Central memory CD4-positive, alpha-beta T cell (primary cell): Measurements from ENCODE around the gene GPBAR1.
"Not testable (repeated sequence)": the region's sequence is repeated elsewhere in the genome, so short reads cannot be mapped to it uniquely, and the experiment has no call there.

Experiments used
- DNase-seq: peaks from one replicate; pipeline ENCODE4 v3.0.0; 2022

The GPBAR1 gene

DNA sequence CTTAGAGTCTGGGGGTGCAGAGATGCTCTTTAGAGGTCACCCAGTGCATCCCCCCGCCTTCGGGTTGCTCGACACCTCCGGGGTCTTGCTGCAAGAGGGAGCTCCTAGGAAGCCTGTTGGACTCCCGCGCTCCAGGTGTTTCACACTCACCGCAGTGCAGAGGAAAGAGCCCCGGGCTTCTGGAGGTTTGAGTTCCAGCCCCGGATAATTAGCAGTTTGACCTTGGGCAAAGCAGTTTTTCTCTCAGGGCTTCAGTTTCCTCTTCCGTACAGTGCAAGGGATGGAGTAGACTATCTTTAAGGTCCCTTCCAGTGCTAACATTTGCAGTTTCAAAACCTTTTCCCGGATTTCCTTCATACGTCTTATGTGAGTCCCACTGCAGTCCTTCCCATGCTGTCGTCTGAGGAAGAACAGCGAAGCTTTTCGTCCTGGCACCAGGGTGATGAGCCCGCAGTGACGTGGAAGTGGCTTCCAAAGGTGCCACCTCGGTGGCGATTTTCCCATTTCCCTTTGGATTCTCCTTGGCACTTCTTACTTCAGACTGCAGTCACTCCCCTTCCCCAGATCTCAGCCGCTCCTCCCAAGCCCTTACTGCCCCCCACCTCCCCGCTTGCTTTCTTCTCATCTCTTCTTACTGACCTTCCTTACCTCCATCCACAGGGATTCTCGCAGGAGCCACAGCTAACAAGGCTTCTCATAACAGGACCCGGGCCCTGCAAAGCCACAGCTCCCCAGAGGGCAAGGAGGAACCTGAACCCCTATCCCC is 10.1 kb downstream of the GPBAR1 start:
- no peak for DNase-seq

DNA sequence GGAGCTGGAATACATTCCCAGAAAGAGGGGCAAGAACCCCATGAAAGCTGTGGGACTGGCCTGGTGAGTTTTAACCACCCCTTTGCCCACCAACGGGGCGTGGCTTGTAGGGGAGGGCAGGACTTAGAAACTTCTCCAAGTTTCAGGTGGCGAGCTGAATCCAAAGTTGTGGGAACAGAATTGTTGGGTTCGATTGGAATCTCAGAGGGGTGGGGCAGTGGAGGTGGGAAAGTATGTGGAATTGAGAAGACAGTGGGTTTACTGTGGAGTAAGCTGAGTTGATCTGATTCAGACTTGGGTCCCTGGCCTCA is 10.6 kb downstream of the GPBAR1 start:
- DNase-seq = no peak

DNA sequence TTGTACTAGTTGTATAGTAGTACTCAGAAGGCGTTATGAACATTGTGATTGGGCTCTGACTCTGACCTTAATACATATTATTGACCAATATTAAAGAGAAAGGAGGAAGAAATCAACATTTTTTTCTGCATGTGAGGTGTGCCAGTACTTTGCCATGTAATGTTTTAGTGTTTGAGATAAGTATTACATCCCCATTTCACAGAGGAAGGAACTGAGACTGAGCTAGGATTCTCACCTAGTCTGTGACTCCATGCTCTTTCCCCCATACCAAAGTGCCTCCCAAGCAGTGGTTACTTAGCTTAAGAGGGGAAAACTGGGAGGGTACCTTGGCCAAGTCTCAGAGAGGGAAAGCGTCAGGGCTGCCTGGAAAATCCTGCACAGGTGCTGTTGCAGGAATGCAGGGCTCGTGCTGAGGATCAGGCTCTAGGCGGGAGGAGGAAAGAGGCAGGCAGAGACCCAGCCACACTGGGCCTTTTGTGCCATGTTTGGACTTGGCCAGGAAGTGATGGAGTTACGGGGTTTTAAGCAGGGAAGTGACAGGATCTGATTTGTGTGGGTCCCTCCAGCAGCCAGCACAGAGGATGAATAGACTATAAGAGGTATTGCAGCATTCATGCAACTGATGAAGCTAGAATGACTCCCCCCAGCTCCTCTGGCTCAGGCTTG is 11.2 kb downstream of the GPBAR1 start:
- no peak for DNase-seq

DNA sequence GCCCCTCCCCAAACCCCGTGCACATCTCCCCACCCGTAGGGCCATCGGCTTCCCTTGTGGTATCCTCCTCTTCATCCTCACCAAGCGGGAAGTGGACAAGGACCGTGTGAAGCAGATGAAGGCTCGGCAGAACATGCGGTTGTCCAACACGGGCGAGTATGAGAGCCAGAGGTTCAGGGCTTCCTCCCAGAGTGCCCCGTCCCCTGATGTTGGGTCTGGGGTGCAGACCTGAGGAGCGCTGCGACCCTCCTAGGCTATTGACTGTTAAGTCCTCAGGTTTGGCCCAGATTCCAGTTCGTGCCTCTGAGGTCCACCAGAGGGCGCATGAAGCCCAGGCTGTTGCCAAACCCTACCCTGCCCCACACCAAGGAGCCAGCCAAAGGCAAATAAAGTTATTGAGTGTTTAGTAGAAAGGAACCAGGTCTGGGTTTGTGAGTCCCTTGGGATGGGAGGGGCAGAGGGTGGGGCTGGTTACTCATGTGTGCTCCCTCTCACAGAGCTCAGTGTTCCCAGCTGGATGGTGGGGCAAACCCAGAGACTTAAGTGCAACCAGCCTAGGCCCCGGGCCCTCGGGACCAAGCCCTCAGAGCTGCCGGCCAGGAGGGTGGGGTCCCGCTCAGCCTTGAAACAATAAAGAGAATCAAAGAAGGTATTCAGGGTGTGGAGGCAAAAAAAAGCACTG is 11.9 kb downstream of the GPBAR1 start:
- DNase-seq = peak; percentile 73

DNA sequence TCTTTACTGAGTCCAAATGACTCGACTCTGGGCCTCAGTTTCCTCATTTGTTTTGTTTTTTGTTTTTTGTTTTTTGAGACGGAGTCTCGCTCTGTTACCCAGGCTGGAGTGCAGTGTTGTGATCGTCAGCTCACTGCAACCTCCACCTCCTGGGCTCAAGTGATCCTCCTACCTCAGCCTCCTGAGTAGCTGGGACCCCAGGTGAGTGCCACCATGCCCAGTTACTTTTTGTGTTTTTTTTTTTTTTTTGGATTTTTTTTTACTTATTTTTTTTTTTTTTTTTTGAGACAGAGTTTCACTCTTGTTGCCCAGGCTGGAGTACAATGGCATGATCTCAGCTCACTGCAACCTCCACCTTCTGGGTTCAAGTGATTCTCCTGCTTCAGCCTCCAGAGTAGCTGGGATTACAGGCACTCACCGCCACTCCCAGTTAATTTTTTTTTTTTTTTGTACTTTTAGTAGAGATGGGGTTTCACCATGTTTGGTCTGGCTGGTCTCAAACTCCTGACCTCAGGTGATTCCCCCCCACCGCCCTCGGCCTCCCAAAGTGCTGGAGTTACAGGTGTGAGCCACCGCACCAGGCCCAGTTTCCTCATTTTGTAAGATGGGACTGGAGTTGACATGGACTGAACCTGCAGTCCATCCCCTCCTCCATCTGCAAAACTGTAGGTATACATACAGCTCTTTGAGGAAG is 12.5 kb downstream of the GPBAR1 start:
- DNase-seq = not testable (repeated sequence)

DNA sequence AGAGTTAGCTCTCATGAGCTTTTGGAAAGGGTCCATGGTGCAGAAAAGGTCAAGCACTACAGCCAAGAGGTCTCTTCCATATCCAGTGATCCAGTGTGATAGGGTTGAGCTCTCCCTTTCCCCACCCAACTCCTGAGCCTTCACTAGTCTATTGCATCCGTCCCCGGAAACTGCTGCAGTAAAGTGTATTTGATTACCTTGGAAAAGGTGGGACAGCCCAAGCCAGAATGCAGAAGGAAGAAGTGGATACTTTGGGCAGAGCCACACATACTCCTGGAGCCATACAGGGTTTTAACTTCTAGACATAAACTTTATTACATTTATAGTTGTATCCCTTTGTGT is 13.1 kb downstream of the GPBAR1 start:
- DNase-seq = no peak

DNA sequence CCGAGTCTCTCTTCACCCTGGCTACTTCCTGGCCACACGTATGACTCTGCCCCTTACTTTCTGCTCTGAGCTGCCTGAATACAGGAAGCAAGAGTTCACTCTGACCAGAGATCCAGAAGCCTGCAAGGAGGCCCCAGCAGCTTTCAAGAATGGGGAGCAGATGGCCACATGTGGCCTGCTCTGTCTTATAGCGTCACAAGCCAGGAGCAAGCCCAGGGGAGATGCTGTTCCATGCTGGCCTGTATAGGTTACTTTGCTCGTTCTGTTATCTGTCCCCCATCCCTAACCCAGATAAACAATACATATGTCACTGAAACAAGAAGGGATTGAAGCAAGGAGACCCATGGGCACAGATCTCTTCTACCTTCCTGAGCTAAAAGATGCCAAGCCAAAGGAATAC is 13.8 kb downstream of the GPBAR1 start:
- DNase-seq = no peak

DNA sequence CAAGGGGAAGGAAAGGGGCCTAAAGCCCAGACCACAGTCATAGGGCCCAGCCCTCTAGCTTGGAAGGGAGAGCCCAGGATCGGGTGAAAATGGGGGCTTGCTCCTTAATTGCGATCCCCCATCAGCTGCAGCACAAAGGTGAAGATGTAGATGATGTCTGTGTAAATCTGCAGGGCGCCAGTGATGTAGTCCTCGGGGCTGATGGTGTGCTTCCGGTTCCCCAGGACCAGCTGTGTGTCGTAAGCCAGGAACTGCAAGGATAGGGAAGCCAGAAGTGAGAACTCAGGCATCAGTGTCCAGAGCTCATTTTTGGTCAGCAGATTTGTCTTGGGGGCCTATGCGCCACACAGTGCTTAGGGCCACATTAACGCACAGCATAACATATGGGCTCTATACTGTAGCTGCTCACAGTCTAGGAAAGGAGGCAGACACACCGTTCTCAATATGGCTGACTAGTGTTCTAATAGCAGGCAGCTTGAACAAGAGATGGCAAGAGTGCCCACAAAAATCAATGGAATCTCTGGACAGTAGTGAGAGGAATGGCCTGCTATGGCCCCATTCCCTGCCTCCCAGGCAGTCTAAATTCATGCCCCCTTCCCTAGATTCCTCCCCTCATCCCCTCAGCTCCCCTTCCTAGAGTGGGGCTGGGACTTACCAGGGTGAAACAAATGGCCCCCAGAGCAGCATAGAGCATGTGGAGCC is 14.7 kb downstream of the GPBAR1 start:
- DNase-seq = no peak

DNA sequence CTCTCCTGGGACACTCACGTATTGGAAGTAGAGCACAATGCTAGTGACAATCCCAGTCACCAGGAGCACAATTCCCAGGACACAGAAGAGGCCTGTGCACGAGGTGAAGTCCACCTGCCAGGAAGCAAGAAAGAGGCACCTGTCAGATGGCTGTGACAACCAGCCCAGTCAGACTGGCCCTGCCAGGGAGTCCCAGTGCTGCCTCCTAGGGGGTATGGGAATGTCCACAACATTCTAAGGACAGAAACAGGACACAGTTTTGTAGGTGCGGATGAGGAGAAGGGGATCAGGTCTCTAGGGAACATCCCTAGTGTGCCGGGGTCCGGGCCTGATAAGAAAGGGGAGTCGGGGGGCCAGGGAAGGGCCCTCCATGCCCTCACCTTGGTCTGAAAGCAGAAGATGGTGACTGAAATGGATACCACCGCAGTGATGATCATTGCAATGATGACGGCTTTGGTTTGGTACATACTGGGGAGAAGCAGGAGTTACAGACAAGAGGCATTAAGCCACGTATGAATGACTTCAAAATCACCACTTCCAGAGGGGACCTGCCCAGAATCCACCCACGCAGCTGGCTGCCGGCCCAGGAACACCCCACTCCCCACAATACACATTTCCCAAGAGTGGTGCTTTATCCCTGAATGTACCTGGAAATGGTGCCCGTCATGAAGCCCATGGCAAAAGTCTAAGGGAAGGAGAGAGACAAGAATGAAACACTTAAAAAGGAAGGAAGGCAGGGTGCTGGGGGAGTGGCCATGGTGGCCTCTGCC is 16.4 kb downstream of the GPBAR1 start:
- no peak for DNase-seq

DNA sequence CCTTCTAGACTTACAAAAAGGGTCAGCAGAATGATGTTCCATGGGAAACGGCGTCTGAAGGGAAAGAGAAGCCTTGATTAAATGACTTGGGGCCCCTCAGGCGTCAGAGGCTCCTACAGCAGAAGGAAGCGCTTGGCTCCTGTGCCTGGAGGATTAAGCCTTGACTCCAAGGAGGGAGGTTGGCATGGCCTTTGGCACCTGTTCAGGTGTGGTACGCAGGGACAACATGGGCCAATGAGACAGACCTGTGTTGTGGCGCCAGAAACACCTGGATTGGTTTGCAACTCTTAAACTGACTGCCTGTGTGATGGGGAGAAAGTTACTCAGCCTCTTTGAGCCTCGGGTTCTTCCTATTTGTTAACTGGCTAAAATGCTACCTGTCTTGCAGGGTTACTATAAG is 17.1 kb downstream of the GPBAR1 start:
- no peak for DNase-seq

DNA sequence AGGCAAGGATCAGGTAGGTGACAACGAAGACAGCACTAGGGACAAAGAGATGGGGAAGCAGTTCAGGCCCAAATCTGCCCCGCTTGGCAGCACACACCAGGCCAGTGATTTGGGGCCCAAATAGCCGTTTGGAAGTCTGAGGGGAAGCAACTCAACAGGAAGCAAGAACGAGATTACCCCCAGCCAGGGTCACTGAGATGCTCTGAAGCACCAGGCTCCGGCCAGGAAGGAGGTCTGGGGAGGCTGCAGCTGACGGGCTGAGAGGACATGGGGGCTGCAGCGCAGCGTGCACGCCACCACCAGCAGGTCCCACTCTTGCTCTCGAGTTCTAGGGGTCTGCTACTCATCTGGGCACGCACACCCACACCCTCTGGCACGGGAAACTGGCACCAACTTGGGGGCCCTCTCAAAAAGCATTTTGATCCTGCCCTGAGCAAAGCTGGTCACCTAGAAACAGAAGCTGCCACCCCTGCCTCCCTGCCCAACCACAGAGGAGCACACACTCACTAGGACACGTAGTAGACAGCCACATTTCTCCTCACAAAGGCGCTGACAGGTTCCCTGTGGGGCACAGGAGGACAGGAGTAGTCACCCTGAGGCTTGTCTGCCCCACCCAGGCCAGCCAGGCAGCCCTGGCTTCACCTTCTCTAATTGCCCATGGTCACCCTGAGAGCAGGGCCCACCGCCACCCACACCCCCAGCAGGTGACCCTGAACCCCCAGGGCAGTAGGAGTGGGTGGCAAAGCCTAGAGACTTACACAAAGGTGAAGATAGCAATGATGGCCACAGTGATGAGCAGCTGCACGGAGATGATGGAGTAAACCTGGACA is 17.9 kb downstream of the GPBAR1 start:
- no peak for DNase-seq

DNA sequence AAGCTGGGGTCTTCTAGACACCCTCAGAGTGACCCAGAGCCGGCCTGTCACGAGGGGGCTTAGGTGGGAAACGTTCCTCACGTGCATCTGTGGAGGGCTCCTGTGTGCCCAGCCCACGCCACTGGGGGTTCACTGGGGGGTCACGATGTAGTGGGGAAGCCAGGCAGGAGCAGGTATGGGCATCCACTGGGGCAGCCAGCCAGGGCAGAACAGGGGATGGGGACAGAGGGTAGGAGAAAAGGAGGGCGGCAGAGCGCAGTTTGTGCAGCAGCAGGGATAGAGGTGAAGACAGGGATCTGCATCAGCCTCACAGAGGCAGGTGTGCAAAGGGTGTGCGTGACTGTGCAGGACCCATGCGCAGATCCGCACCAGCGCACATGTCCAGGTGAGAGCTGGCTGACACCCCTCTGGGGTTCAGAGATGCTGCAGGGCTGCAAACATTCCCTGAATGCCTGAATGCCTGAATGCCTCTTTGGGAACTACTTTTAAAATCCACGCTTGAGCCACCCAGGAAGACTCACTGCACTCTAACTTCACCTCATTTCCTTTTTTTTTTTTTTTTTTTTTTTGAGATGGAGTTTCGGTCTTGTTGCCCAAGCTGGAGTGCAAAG is 19.6 kb downstream of the GPBAR1 start:
- DNase-seq = no peak

DNA sequence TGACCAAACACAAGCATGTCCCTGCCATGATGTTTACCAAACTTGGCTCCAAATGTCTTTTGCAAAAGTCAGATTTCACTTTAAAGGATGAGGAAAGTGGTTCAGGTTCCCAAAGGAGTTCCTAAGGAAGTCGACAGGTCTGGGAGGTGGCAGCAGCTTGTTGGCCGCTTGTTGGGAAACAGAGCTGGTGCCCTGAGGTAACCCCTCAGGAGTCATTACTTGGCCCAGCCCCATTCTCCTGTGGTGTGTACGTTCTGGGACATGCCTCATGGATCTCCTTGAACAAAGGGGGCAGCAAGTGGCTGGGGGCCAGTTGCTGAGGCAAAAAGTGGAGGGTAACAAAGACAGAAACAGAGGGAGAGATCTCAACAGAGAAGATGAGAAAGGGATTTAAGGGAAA is 20.6 kb downstream of the GPBAR1 start:
- DNase-seq = no peak

DNA sequence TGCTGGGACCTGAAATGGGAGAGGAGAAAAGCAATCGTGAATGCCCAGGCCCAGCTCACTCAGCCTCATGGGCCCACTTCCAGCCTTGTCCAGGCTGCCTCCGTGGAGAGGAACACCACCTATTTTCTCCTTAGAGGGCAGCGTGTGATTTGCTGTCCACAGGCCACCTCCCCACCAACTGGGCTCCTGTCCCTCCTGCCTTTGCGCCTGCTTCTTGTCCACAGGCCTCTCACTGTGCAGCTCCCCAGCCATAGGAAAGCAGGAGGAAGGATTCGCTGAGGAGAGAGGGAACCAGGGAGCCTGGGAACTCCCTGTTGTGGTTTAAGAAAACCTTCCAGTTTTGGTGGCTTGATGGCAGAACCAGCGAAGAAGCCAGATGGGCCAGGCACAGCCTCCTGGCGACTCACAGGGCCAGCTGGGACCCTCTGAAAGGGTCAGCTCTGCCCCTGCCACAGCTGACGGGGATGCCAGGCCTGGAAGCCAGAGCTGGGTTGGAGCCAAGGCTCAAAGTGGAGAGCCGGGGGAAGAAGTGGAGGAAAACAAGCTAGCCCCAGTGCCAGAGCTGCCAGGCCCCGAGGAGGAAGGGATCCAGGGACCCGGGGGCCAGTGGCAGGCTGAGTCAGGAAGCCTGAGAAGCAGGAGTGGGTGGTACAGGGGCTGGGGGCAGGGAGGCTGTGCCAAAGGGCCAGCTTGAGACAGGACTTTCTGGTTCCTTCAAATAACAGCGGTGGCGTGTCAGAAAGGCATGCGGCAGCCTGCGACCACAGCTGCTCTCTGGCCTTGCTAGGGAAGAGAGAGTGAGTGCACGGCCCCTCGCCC is 21.6 kb downstream of the GPBAR1 start:
- DNase-seq = no peak

DNA sequence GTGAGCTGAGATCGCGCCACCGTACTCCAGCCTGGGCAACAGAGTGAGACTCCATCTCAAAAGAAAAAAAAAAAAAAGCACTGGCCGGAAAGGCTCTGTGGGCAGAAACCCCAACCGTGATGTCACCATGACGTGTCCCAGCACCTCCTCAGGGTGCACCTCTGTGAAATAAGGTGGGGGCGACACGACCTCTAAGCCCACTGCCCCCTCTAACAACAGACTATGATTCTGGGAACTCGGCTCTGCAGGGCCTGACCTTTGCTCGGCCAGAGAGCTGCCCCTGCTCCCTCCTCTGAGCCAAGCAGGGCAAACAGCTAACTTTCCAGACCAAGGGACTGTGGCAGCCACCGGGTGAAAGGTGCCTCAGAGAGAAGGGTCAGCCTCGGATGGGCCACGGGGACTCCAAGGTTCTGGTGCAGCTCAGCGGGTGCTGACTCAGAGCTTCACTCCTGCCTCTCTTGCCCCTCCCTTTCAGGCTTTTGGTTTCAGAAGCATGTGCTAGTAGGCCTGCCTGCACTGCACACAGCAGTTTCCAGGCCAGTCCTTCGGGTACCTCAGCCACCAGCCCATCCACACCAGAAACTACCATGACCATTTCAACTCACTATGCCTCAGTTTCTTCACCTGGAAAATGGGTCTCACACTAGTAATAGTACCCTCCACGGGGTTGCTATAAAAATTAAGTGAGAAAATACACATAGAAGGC is 23.4 kb downstream of the GPBAR1 start:
- peak; percentile 47 for DNase-seq

DNA sequence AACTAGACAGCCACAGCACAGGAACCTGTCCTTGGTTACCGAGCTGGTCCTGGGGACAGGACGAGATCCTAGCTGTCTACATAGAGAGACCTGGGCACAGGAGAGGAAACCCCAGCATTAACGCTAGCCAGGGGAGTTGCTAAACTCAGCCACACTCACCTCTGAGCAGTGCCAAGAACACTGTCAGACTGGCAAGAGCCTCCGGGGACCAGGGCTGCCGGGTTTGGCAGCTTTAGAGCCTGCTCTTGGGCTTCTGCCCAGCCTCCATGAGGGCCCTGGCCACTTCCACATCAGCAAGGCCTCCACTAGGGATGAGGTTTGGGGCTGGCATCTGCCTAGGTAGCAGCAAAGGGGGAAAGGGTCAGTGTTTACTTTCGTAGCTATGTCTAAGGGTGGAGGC is 24.8 kb downstream of the GPBAR1 start:
- DNase-seq = no peak

DNA sequence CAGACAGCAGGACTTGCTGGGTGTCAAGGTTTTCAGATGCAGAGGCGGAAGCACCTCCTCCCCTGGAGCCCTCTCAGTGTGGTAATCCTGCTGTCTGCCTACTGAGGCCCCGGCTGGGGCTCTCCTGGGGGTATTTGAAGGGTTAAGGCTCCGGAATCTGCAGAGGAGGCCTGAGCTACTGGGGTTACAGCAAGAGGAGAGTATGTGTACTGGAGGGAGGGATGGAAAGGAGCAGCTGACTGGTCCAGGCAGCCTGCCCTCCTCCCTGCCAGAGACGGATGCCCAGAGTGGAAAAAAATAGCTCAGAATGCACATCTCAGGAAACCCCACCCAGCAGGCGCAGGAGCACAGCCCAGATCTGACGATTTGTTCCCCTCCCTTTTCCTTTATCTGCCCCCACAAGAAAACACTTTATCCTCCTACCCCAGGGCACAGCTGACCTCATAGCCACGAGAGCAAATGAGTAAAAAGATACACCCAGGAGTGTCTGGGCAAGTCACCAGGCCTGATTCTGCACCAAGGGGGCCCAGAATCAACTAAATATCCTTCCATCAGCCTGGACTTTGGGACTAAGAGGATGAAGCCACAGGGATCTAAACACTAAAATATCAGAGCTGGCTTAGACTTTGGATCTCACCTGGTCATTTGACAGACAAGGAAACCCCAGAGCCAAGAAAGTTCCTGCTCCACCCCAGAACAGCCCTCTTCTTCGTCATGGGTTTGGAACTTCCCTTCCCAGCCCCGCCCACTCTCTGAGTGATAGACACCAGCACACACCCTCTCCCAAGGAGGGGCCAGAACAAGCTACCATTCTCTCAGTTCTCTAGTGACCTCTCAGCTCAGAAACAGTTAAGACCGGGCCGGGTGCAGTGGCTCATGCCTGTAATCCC is 26.0 kb downstream of the GPBAR1 start:
- peak; percentile 88 for DNase-seq

DNA sequence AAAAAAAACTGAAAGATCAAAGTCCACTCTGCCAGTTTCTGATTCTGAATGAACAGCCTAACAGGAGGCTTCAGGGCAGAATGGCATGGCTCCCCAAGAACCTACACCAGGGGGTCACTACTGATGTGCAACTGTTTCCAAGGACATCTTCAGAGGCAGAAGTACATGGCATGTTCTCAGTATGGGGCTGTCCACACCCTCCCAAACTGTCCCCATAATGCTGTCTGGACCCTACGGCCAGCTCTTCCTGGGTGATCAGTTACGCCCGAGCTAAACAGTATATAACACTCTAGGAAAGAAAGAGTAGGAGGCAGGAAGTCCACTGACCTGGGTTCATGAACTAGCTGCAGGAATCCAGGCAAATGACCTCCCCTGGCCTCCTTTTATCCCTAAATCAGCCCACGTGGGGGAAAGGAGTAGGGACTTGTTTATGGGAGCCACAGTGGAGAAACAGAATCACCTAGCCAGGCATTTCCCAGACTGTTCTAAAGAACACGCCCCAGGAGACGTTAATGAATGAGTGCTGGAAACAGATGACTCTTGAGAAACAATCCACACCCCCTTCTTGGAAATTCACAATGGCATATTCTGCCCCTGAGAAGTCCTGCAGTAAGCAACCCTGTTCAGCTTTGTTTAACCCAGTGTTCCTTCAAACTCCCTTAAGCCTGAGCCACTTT is 29.0 kb downstream of the GPBAR1 start:
- no peak for DNase-seq
